CD4-positive, alpha-beta T cell treated with Interleukin-4 for 4 hours (primary cell): Measurements from ENCODE around the gene MTR.
A peak's percentile ranks its signal among the peaks of the same experiment; 100 is the strongest.

Source experiments
- DNase-seq: peaks from one replicate; pipeline ENCODE4 v3.0.0-alpha.2; 2020

MTR gene

DNA sequence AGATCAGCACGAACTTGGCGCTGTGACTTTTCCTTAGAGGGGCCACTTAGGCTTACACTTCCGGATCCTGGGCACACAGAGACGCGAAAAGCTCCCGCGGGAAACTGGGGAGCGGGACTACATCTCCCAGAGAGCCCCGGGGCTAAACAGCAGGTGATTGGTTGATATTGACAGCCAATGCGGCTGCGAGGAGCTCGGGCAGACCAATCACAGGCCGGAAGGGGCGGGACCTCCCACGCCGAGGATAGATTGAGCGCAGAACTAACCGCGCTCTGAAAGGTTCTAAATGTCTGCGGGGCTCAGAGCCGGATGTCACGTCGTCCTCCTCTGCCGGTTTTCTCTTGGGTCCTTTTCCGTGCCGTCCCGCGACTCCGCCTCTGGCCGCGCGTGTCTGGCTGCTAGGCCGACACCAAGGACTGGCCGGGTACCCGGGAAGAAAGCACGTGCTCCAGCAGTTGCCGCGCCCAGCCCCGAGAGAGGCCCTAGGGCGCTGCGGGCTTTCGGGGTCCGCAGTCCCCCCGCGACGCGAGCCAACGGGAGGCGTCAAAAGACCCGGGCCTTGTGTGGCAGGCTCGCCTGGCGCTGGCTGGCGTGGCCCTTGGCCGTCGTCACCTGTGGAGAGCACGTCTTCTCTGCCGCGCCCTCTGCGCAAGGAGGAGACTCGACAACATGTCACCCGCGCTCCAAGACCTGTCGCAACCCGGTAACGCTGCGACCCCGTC lies at the start of gene MTR:
TSS of gene MTR (plus strand) at position 258 of the 722 bp plus-strand sequence. CDS start at position 670, 412 bp downstream.
- peak; percentile 97 for DNase-seq

DNA sequence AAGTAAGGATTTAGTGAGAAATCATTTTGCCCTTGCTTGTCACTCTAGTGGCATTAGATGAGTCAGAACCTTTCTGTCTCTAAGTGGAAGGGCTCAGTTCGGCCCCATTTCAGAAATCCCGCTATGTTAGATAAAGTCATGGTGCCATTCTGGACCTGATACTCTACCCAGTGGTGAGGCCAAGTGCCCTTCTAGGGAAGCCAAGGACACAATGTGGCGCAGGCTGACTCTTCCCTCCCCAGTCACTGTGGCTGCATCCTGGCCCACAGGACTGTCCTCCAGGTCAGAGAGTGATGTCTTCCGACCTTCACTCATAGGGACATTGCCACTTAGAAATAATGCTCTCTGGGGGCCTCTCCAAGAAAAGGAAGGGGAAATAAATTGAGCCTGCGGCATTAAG lies 48.3 kb upstream of the MTR start:
- no peak for DNase-seq

DNA sequence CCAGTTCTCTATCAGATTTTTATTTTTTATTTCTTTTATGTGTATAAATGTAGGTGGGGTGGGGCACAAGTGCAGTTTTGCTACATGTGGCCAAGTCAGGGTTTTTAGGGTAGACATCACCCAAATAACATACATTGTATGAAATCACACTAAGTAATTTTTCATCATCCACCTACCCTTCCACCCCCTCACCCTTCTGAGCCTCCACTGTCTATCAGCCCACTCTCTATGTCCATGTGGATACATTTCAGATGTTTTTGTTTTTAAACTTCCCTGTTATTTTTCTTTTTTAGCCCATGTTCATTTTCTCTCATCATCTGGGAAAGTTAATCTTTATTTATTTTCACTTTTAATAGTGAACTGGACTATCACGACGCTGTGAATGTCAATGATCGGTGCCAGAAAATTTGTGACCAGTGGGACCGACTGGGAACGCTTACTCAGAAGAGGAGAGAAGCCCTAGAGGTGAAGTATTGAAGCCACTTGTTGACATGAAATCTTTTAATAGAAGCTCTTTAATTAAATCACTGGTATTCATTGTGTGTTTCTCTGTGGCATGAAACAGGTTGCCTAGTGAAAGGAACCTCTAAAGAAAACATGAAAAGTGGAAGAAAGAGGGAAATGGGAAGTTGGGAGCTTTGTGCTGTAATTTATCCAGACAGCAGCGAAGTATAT lies 47.6 kb upstream of the MTR start:
- DNase-seq = no peak

DNA sequence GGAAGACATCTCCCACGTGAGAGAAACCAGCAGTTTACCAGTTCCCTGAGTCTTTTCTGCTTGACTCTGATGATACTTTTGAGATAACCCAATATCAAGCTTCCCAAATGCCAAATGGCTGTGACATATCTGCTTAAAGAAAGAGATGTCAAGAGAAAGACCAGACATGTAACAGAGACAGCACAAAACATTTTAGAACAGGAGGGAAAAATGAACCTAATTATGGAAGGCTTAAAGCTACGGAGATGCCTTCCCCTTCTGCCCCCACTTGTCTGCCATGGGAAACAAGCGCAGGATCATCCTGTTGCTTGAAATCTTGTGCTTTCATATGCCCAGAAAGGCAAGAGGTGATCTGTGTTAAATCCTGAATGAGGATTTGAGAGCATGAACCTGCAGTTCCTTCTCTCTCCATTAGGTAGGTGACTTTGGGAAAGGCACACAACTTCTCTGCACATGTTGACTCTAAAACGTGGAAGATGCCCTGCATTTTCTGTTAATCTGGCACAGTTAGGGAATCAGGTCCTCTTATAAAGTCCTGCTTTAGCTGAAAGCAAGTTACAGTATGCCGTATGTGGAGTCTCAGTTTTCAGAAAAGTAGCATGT lies 46.7 kb upstream of the MTR start:
- no peak for DNase-seq

DNA sequence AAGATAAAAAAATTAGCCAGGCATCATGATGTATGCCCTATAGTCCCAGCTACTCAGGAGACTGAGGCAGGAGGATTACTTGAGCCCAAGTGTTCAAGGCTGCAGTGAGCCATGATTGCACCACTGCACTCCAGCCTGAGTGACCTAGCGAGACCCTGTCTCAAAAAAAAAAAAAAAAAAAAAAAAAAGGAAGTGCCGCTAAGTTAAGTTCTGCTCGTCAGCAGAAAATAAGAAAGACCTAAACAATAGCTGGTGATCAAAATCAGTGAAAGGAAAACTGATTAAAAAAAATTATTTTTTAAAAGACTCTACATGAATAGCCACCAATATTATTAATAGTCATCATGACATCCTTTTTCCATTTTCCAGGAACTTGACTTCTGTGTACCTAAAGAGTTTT lies 44.2 kb upstream of the MTR start:
- no peak for DNase-seq

DNA sequence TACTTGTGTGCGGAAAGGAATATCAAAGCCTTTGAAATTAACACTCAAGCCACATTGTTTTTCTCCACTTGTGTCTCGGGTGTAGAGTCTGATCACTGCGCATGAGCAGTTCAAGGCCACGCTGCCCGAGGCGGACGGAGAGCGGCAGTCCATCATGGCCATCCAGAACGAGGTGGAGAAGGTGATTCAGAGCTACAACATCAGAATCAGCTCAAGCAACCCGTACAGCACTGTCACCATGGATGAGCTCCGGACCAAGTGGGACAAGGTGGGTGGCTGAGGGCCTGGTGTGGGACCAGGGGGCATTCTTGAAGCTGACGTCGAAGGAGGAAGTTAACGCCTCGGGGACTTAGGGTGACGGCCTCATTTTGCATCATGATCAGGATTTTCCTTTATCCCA lies 43.7 kb upstream of the MTR start:
- no peak for DNase-seq

DNA sequence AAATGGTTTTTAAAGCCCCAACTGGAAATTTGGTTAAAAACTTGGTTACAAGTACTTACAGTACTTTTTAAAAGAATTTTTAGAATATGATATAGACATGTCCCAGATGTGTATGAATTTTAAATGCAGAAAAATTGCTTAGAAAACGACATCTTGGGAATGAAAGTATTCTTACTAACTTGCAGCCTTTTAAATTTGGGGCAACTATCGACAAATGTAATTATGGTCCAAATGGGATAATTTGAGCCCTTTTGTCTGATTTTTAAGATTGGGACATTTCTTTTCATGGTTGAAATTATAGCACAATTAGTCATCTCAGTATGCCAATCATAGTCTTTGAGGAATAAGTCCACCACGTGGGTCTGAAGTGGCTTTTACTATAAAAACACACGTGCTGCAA lies 43.2 kb upstream of the MTR start:
- no peak for DNase-seq

DNA sequence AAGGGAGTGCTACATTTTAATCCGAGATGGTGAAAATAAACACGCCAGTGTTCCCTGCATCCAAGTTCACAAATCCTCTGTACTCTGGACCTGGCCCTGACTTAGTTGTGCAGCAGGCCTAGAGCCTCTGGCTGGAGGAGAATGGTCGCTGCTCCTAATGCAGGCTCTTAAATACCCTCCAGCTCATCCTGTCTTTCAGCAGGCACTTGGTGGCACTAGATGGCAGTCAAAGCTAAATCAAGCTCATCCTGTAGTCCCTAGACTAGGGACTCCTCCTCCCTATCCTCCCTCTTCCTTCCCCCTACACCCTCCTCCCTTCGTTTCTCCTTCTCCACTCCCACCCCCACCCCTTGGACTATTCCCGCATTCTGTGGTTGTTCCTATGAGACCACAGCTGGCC lies 41.6 kb upstream of the MTR start:
- no peak for DNase-seq

DNA sequence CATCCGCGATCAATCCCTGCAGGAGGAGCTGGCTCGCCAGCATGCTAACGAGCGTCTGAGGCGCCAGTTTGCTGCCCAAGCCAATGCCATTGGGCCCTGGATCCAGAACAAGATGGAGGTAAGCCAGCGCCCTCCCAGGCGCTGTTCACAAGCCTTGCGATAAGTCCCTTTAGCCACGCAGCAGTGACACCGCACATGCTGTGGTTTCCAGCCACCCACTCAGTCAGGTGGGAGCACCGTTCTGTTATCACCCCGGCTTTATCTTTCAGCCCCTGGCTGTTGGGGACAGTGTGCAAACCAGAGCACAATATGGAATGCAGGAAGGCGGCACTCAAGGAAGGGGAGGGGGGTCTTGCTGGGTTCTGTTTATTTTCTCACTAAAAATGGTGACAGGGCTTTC lies 41.1 kb upstream of the MTR start:
- DNase-seq = no peak

DNA sequence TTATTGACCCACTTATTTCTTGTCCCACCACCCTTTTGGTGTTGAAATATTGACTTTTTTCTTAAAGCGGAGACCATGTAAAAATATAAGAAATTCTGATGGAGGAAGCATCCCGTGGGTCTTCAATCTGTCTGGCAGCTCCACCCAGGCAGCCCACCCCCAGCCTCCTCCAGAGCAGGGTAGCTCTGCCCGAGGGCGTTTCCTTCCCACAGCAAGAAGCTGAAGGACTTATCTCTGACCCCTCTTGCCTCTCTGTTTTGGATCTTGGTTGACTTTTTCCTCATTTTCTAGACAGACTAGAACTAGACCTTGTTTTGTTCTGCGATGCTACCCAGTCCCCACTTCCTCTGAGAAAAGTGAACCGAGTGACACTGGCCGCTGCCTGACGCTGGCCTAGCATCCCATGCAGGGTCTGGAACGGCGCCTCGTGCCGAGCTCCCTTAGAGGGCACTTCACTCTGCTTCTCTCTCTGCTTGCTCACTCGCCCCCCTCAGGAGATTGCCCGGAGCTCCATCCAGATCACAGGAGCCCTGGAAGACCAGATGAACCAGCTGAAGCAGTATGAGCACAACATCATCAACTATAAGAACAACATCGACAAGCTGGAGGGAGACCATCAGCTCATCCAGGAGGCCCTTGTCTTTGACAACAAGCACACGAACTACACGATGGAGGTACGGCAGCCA lies 40.4 kb upstream of the MTR start:
- DNase-seq = no peak

DNA sequence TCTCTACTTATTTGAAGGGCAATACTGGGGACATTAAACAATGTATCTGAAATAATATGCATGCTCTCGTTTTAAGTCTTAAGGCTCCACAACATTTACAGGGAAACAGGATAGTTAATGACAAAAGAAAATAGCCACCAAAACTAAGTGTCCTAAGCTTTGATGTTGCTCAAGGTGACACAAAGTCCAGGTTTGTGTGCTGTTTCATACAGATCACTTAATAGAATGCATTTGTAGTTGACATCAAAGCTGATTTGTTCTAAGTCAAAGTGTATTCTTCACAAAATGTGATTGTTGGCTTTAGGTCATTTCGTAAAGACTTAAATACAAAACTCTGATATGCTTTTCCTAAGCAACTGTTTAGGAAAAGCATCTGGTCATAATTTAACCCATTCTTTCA lies 37.5 kb upstream of the MTR start:
- DNase-seq = no peak

DNA sequence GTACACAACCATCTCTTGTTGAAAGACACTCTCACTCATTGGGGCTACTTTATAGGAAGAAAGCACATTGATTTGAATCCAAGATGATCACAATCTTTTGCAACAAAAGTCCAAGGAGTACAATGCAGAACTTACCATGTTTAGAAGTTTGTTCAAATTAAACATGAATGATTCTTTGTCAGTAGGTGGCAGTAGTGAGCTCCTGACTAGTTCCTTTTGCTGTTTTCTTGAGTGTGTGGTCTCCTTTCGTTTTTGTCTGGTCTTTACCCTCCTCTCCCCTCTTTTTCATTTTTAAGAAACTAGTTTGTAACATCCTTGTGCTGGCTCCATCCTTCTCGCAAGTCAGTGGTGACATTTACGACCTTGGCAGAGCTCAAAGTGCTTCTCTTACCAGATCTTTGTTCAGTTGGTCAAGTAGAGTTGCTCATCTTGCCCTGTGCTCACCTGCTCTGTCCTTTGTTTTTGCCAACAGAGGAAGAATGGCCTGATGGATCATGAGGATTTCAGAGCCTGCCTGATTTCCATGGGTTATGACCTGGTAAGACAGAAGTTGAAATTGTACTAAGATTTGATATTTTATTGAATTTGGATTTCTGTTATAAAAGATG lies 35.7 kb upstream of the MTR start:
- DNase-seq = peak; percentile 44

DNA sequence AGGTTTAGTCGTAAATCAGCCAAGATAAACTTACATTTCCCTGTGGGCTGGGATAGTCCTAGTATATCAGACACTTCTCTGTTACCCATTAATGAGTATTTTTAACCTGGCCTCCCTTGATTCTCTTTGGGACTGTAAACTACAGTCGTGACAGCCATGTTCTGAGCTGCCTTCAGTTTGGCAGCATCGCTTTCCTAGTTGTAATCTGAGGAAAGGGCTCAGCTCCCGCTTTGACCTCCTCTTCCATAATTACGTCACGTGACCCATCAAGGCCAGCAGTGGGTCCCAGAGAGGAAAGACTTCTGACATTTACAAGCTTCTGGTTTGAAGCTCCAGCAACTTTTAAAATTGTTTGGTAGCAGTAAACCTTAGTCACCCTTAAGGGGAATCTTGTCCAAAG lies 34.6 kb upstream of the MTR start:
- DNase-seq = no peak

DNA sequence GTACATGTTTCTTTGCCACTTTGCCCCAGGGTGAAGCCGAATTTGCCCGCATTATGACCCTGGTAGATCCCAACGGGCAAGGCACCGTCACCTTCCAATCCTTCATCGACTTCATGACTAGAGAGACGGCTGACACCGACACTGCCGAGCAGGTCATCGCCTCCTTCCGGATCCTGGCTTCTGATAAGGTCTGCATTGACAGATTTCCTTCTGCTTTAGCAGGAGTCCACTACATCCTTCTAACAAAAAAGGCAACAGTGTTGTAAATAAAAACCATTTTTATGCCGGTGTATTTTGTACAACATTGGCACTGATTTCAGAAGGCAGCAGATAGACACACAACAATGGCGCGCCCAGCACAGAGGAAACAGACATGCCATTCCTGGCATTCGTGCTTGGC lies 34.1 kb upstream of the MTR start:
- DNase-seq = no peak

DNA sequence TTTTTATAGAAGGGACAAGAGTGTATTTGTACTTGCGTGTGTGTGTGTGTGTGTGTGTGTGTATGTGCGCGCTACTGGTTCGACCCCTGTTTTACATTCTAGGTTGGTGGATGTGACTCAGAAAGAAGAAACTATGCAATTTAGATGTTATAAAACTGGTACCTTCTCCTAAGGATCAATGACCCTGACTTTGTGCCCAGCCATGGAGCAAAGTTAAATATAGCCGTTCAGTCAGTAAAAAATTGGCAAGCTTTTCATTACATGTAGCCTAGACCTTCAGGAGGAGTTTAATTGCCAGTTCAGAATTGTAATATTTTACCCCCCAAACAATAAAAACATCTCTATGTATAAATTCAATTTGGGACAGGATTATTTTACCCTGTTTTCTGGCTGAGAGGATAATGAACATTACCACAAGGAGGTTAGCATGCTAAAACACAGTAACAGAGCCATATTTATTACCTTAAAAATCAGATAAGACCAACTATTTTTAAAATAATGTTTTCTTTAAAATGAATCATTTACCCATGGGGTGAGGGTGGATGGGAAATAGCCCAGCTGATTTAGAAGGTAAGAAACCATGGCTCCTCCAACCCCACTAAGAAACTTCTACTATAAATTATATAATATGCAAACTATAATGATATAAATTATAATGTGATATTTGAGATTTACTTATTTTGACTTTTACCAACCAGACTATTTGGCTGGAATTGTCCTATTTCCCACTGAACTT lies 33.5 kb upstream of the MTR start:
- no peak for DNase-seq

DNA sequence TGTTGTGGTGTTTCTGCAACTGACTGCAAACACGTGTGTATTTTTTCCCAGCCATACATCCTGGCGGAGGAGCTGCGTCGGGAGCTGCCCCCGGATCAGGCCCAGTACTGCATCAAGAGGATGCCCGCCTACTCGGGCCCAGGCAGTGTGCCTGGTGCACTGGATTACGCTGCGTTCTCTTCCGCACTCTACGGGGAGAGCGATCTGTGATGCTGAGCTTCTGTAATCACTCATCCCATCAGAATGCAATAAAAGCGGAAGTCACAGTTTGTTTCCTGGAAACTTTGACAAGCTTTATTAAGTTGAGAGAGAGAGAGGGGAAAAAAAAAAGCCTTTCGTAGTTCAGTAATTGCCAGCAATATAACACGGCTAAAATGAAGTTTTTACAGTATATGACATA lies 32.7 kb upstream of the MTR start:
- no peak for DNase-seq

DNA sequence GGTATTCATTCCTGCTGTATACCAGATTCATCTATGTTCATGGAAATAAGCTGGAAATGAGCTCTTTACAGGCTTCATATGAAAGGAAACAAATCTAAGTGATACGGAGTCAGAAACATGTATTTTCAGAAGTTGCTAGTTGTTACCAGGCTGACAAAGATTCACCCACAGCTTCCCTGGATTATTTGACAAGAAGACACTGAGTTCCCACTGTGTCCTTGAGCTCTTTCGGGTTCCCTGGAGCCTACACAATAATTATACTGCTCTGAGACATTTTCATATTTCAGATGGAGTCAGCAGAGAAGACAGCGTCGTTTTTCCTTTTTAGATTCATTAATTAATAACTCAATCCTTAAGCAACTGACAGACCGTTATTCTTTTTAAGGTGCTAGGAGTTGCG lies 29.3 kb upstream of the MTR start:
- no peak for DNase-seq

DNA sequence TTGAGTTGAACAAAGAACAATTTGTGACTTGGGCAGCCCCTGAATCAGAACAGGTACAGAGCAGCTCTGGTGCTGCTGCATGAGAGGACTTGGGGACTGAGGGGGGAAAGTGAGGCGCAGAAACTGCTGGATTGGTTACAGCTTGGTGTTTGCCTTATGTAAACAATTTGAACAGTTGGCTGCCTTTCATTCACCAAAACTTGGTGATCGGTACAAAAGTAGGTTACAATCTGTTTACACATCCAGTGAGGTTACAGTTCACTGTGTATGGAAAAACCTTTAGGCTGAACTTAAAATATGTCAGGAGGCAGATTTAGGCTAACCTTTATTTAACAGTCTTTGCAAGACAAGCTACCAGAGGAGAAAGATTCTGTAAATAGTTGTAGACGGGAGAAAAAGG lies 28.6 kb upstream of the MTR start:
- DNase-seq = no peak

DNA sequence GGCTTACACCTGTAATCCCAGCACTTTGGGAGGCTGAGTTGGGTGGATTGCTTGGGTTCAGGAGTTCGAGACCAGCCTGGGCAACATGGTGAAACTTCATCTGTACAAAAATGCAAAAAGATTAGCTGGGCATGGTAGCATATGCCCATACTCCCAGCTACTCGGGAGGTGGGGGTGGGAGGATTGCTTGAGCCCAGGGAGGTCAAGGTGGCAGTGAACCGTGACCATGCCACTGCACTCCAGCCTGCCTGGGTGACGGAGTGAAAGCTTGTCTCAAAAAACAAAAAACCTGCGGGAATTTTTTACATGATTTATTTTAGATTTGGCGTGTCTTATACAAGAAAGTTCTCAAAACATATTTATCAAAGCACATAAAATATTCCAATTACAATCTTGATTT lies 27.8 kb upstream of the MTR start:
- no peak for DNase-seq

DNA sequence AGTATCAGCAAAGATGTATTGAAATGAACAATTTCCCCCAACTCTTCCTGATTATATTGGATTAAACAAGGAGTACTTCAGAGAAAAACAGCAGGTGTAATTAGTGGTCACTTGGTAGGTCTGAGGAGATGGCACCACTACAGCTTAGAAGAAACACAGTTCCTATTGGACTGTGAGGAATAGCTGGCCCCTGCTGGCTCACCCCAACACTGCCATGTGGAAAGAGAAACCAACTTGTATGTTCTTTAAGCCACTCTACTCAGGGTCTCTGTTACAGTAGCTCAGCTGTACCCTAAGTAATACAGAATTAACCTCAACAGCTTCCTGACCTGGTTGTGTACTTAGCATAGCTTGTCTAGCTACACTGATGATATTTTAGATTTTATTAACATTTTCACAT lies 26.5 kb upstream of the MTR start:
- no peak for DNase-seq

DNA sequence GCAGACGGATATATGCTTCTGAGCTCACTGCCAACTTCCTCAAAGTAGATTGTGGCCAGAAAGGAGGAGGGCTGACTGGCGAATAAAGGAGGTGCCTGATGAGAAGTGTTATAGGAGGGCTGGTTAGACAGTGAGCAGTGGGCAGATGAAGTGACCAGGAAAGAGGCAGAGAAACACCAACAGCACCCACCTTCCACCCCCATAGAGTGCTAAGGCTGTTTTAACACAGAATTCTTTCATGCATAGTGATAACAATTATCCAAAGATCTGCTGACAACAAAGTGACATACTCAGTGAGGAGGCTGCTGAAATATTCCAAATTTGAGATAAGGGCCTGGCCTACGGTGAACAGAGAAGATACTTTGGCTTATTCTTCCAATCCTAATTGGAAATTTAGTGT lies 21.2 kb upstream of the MTR start:
- no peak for DNase-seq

DNA sequence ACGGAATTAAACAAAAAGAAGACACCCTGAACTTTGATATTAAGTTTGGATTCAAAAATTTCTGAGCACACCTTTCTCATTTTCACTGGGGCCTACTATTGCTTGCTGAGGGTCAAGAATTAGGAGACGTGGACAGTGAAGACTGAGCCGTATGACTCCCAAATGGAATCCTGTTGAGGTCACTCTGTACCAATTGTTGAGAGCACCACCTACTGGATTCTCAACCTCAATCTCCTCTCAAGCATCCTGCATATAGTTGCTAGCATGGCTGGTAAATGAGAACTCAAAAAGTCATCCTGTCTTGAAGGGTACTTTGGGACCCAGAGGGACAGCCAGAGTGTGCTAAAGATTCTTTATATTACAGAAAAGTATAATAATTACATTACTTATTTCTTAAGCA lies 20.2 kb upstream of the MTR start:
- no peak for DNase-seq

DNA sequence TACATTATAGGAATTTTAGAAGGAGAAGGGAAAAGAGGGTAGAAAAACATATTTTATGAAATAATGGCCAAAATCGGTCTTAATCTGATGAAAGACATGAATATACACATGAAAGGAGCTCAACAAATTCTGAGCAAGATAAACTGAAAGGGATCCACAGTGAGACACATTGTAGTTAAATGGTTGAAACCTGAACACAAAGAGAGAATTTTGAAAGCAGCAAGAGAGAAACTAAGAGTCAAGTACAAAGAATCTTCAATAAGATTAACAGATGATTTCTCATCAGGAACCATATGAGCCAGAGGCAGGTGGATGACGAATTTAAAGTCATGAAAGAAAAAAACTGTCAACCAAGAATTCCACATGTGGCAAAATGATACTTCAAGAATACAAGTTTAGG lies 15.8 kb upstream of the MTR start:
- DNase-seq = no peak
